Measurements from ENCODE around the gene MRPL28.

DNA sequence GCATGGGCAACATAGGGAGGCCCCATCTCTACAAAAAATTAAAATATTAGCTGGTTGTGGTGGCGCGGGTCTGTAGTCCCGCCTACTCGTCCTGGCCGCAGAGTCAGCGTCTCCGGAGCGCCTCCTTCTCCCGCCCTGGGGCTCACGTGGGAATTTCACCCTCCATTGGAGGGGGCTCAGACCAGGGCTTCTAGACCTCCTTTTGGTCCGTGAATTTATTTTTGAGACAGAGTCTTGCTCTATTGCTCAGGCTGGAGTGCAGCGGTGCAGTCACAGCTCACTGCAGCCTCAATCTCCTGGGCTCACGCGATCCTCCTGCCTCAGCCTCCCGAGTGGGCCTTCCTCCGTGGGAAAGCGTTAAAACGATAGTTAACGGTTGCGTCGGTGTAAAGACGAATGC is 26.3 kb upstream of the MRPL28 start:
- no peak for TF ChIP-seq CTCF (IDR thresholded peaks at IDR 0.05)
- no peak for TF ChIP-seq POLR2A (IDR thresholded peaks at IDR 0.05)
